Kidney glomerular epithelial cell (primary cell): ENCODE data around the gene CKAP2.
"Not testable (repeated sequence)": the region's sequence is repeated elsewhere in the genome, so short reads cannot be mapped to it uniquely, and the experiment has no call there.

Source experiments
- DNase-seq: peaks from one replicate; lab custom pipeline; 2025; lab: John Stamatoyannopoulos, UW

The CKAP2 gene

DNA sequence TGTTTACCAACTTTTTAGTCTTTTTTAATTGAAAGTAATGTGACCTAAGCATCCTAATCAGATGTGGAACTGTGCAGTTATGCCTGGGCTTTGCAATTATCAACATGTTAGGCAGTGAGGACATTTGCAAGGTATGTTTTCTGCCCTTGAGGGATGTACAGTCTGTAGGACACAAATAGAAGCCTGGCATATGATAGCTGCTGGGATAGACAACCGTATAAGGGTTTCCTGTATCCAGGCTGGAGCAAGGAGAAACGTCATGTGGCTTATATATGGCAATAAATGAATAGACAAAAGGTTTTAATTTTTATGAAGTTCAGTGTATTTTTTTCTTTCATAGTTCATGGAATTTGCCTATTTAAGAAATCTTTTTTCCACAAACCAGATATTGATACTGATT lies 2.8 kb upstream of the CKAP2 start:
- DNase-seq, result no peak

DNA sequence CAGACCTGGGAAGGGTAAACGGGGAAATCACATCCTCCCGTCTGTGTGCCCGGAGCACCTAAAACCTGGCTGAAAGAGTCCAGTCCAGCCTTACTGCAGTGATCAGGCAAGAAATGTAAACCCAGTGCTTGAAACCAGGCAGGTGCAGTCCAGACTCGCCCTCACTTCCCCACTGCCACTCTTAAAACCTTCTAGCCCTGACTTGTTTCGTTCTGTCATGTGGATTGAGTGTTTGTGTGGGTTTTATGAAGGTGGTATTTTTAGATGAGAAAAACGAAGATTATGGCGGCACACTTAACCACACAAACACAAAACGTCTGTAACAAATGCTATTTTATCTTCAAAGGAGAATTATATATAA lies 839 bp upstream of the CKAP2 start:
- no peak for DNase-seq

DNA sequence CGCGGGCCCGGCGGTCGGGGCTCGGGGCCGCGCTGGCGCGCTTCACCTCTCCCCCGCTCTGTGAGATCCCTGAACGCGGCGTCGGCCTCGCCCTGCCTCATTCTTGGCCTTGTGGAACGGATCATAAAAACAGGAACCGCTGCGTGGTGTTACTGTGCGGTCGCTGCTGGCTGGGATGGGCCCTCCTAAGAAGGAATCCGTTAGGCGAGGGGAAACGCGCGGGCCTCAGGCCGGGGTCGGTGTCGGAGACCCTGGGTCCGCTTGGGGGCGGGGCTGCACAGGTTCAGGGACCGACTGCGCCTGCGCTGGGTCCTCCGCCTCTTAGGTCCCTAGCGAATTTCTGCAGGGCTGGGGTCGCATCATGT lies 381 bp downstream of the CKAP2 start:
- DNase-seq, result peak; percentile 61

DNA sequence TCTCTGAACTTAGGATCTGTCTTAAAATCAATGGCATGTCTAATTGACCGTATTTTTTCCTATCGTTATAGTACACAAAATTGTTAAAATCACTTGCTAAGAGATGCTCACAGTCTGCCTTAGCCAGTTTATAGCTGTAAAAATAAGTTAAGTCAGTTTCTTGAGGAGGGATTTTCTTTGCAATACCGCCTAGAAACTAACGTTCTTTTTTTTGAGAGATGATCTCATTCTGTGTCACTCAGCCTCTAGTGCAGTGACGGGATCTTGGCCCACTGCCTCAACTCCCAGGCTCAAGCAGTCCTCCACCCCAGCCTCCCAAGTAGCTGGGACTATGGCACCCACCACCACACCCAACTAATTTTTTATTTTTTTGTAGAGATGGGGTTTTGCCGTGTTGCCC lies 4.4 kb downstream of the CKAP2 start:
- peak; percentile 5 for DNase-seq

DNA sequence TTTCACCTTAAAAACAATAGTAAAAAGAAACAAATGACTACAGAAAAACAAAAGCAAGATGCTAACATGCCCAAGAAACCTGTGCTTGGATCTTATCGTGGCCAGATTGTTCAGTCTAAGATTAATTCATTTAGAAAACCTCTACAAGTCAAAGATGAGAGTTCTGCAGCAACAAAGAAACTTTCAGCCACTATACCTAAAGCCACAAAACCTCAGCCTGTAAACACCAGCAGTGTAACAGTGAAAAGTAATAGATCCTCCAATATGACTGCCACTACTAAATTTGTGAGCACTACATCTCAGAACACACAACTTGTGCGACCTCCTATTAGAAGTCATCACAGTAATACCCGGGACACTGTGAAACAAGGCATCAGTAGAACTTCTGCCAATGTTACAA lies 6.0 kb downstream of the CKAP2 start:
- DNase-seq, result no peak

DNA sequence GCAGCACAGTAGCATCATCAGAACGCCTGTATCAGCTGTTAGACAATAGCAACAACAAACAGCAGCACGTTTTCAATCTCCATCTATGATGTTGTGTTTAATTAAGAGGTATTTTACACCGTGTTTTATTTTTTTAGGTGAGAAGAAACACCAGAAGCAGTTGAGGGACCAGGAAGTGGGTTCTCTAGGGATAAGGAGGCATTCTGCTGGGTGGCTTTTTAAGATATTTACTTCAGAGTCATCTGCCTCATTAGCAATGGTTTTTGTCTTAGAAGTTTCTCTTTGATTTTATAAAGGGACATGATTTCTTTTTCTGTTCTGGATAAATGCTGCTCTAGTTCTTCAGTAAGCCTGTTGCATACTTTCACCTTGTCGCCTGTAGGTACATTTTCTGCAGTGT lies 8.2 kb downstream of the CKAP2 start:
- no peak for DNase-seq

DNA sequence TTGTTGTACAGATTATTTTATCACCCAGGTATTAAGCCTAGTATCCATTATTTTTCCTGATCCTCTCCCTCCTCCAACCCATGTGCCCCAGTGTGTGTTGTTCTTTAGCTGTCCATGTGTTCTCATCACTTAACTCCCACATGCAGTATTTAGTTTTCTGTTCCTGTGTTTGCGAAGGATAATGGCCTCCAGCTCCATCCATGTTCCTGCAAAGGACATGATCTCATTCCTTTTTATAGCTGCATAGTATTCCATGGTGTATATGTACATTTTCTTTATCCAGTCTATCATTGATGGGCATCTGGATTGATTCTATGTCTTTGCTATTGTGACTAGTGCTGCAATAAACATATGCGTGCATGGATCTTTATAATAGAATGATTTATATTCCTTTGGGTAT lies 13.2 kb downstream of the CKAP2 start:
- not testable (repeated sequence) for DNase-seq

DNA sequence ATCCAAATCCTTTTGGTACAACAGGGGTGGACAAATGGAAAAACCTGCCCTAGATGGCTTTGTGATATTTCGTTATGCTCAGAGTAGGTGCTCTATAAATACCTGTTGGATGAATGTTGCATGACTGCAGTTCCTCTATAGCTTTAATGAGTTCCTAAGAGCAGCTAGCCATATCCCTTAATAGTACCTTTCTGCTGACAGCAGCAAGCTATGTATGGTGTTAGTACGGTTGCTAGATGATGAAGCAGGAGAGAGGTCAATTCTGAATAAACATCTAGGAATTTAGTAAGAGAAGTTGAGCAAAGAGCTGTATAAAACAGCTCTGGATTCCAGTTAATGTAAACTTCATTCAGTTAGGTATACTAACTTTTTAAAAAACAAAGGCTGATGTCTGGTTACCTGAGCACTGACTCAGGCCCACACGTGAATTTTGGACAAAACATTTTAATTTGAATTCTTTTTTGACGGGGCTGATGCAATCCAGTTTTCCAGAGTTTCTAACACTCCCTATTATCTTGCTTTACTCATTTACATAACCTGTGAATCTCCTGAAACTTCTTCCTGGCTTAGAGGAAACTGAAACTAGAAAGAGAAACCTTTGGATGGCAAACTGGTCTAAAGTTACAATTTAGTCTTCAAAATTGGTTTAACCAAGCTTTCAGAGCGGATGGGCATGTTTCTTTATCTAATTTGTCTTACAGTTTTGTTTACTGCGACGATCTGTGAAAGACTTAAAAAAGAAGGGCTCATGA lies 25.6 kb downstream of the CKAP2 start:
- not testable (repeated sequence) for DNase-seq

DNA sequence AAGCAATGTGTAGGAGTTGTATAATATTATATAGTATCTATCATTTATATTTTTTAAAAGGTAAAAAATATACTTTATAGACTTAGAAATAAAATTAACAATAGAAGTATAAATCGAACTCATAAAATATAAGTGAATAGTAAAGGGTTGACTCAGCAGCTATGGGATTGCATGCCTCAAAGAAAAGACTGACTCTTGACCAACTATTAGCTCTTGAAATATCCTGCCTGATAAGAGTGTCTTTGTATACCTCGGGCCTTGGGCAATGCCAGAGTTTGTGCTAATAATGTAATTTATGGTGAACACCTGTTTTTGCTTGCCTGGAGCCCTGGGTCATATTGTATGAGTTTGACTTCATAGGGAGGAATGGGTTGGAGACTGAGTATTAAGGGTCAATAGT lies 31.8 kb downstream of the CKAP2 start:
- not testable (repeated sequence) for DNase-seq

DNA sequence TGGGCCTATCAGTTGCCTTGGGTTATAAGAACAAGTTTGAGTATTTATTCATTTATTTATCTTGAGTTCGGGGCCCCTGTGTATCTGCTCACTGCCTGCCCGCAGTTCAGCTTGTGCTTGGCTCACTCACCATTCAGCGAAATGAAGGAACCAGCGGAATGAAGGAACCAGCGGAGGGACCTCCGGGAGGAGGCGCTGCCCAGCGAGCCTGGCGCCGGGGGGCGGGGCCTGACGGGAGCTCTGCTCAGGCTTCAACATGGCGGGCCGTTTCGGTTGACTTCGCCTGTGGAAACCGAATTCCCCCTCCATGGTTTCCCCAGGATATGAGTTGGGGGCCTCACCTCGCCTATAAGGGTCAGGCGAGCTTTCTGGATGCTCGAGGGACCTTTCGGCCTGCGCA lies 33.5 kb downstream of the CKAP2 start:
- DNase-seq, result not testable (repeated sequence)

DNA sequence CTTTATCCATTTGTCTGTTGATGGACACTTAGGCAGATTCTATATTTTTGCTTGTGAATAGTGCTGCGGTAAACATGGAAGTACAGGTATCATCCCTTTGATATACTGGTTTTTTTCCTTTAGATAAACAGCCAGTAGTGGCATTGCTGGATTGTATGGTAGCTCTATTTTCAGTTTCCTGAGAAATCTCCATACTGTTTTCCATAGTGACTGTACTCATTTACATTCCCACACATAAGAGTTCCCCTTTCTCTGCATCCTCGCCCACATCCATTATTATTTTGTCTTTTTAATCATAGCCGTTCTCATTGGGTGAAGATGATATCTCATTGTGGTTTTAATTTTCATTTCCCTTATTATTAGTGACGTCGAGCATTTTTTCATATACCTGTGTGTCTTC lies 35.7 kb downstream of the CKAP2 start:
- DNase-seq, result not testable (repeated sequence)

DNA sequence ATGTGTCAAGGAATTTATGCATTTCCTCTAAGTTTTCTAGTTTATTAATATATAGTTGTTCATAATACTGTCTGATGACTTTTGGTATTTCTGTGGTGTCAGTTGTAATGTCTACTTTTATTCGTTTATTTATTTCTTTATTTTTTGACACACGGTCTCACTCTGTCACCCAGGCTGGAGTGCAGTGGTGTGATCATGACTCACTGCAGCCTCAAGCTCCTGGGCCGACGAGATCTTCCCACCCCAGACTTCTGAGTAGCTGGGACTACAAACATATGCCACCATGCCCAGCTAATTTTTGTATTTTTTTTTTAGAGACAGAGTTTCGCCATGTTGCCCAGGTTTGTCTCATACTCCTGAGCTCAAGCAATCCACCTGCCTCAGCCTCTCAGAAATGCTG lies 39.0 kb downstream of the CKAP2 start:
- not testable (repeated sequence) for DNase-seq

DNA sequence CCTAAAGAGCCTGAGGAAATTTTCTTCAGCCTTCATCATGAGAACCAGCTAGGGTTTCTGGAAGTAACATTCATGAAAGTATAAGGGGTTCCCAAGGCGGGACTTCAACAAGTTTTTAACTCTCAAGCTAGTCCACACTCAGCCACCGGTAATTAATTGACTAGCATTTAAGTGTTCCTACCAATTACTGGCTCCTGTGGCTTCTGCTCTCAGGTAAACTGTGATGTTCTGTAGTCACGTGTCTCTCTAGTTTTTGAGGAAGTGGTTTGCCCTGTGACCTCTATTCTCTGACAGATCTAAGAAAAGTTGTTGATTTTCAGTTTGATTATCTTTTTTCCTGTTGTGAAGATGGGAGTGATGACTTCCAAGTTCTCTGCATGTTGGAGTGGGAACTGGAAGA lies 42.7 kb downstream of the CKAP2 start:
- not testable (repeated sequence) for DNase-seq

DNA sequence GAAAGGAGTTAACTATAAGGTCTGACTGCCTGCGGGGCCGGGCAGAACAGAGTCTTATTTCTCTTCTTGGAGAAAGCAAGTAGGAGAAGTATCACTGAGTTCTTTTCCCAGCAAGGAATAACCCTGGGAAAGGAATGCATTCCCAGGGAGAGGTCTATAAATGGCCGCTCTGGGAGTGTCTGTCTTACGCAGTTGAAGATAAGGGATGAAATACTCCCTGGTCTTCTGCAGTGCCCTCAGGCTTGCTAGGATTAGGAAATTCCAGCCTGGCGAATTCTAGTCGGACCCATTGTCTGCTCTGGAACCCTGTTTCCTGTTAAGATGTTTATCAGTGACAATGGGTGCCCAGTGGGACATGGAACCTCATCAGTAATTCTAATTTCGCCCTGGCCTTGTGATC lies 47.0 kb downstream of the CKAP2 start:
- DNase-seq, result not testable (repeated sequence)

DNA sequence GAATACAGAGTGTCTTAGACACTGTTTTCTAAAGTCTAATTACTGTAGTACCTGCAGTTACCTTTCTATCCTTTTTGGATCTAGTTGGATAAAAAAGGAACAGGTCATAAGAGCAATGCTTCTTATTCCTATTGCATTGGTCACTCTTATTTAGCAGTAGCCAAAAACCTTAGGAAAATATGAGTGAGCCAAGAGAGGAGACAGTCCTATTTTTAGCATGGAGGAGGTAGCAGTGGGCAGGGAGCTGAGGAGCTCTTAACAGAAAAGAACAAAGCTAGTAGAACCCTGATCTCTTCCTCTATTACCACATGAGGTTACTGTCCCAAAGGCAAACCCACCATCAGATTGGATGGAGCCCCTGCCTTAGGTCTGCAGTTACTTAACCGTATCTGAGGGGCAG lies 50.6 kb downstream of the CKAP2 start:
- DNase-seq, result not testable (repeated sequence)

DNA sequence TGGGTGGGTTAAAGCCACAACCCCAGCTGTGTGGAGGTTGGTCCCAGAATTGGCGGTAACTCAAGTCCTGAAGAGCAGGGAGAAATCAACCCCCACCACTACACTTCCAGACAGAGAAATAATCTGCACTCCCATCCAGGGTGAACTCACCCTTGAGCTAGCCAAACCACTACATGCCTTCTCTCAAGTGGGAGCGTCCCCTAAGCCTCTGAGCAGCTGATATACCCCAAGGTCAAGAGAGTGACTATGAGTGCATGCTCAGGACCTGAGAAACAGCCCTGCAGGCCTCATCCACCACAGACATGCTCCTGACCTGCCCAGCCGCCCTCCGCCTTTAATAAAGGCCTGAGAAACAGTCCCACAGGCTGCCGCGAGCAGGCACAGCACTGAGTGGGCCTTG lies 54.3 kb downstream of the CKAP2 start:
- not testable (repeated sequence) for DNase-seq

DNA sequence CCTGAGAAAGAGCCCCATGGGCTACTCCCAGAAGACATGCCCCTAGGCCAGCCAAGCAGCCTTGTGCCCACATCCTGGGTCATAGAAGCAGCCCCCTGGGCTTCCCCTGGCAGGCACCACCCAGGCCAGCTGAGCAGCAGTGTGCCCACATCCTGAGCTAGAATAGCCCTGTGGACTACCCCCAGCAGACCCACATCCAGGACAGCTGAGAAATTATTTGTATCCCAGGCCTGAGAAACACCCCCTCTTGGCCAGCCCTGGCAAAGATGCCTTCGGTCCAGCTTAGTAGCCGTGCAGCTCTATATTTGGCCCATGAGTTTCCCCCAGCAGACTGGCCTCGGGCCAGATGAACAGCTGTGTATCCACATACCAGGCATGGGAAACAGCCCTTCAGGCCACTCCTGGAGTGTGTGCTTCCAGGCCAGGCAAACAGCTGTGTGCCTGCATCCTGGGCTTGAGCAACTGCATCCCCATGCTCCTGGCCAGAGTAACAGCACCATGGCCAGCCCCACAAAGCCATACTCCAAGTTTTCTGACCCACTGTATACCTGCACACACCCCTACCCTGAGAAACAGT lies 55.0 kb downstream of the CKAP2 start:
- not testable (repeated sequence) for DNase-seq

DNA sequence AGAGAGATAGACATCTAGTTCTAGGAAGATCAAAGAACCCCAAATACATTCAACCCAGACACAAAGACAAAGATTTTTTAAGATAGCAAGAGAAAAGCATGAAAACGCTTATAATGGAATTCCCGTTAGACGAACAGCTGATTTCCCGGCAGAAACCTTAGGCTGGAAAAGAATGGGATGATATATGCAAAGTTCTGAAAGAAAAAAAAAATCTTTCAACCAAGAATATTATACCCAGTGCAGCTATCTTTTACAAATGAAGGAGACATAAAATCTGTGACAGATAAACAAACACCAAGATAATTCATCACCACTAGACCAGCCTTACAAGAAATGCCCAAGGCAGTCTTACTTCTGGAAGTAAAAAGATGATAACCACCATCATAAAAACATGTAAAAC lies 56.3 kb downstream of the CKAP2 start:
- DNase-seq, result not testable (repeated sequence)

DNA sequence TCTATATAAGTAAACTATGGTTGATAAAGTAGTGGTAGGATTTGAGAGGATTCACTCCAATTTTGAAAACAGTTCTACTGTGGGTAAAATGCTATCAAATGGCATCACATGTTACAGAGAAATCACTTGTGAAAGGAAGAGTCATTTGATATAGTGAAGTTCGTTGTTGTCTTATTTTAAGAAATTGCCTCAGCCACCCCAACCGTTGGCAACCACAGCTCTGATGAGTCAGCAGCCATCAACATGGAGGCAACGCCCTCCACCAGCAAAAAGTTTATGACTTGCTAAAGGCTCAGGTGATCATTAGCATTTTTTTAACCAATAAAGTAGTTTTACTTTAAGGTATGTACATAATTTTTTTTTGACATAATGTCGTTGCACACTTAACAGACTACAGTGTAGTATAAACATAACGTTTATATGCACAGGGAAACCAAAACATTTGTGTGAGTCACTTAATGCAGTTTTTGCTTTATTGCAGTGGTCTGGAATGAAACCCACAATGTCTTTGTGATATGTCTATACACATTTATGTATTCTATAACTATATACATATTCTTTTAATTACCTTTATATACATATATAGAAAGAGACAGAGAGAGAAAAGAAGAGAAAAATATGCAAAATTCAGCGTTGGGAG lies 58.8 kb downstream of the CKAP2 start:
- not testable (repeated sequence) for DNase-seq

DNA sequence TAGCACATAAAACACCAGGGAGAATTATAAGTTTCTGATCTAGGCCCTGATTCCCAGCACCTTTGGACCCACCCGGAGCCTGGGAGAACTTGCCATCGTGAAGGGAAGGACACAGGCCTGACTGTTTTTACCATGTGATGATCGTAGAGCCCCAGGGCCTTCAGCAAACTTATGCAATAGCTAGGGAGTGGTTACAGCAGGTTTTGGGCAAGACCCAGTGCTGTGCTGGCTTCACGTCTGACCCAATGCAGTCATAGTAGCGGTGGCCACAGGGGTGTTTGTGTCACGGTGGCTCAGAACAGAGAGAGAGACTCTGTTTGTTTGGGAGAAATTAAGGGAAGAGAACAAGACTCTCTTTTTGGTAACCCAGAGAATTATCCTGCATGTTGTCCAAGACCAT lies 68.0 kb downstream of the CKAP2 start:
- not testable (repeated sequence) for DNase-seq
